Neutrophil (primary cell): ENCODE results near the gene PDE4D.

ENCODE experiments used
- H3K27ac ChIP-seq: fragments of 200-600 bp; sonication (generic); 2 replicates; pipeline ENCODE4 v1.5.1; 2016; ENCODE audit warnings: mild to moderate bottlenecking, moderate library complexity
- H3K27me3 ChIP-seq: fragments of 200-600 bp; sonication (generic); 2 replicates; pipeline ENCODE4 v1.6.0; 2016; ENCODE audit warnings: mild to moderate bottlenecking
- H3K36me3 ChIP-seq: fragments of 200-600 bp; sonication (generic); 2 replicates; pipeline ENCODE4 v1.5.1; 2017
- H3K4me1 ChIP-seq, 2 experiments: fragments of 200-600 bp in 1 of 2; sonication (generic) in 1 of 2; 1 replicate in 1 of 2; 2 replicates in 1 of 2; pipeline versions ENCODE4 v1.5.1 to v1.6.1; 2013 to 2016; ENCODE audit warnings: low read depth in 1 of 2, low read length in 1 of 2, mild to moderate bottlenecking in 1 of 2, moderate library complexity in 1 of 2; ENCODE audit not compliant: control insufficient read depth in 1 of 2, insufficient read depth in 1 of 2
- H3K4me3 ChIP-seq, 2 experiments: fragments of 200-600 bp in 1 of 2; sonication (generic) in 1 of 2; 1 replicate in 1 of 2; 2 replicates in 1 of 2; pipeline ENCODE4 v1.5.1; 2013 to 2016; ENCODE audit warnings: low read depth in 1 of 2, low read length in 1 of 2, mild to moderate bottlenecking in 1 of 2, moderate library complexity in 1 of 2
- H3K9me3 ChIP-seq: fragments of 200-600 bp; sonication (generic); 2 replicates; pipeline ENCODE4 v1.5.1; 2016
- TF ChIP-seq, protein P1 (sequence below): fragments of 200-600 bp; sonication (generic); IDR thresholded peaks from 2 replicates; pipeline ENCODE4 v1.5.1; 2016; ENCODE audit warnings: antibody characterized with exemption

Gene PDE4D

DNA sequence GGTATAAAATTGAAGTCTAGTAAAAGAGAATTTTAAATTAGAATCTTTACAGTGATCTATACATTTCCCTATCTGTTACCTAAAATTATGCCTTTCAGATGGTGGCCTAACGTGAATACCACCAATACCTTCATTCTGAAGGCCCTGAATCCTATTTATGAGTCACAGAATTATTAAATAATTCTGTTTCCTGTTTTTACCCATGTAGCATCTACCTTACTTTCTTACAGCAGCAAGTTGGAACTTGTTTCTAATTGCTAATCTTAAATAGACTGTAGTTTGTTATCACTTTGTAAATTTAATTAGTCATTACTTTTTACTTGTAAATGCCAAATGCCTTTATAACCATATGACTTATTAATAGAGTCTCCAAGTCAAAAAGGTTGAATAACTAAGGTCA lies 135.0 kb downstream of the PDE4D start:
- Histone ChIP-seq H3K36me3 (no peaks in the 10 kb centered on the region), H3K27me3 (no peaks in the 10 kb centered on the region), H3K4me3 (no peak overlapping the region), H3K9me3 (no peaks in the 10 kb centered on the region), H3K27ac (no peak overlapping the region), H3K4me1 (peaks cover 6 to 27% of the 10 kb centered on the region in 2 experiments)
- TF ChIP-seq, protein P1, sequence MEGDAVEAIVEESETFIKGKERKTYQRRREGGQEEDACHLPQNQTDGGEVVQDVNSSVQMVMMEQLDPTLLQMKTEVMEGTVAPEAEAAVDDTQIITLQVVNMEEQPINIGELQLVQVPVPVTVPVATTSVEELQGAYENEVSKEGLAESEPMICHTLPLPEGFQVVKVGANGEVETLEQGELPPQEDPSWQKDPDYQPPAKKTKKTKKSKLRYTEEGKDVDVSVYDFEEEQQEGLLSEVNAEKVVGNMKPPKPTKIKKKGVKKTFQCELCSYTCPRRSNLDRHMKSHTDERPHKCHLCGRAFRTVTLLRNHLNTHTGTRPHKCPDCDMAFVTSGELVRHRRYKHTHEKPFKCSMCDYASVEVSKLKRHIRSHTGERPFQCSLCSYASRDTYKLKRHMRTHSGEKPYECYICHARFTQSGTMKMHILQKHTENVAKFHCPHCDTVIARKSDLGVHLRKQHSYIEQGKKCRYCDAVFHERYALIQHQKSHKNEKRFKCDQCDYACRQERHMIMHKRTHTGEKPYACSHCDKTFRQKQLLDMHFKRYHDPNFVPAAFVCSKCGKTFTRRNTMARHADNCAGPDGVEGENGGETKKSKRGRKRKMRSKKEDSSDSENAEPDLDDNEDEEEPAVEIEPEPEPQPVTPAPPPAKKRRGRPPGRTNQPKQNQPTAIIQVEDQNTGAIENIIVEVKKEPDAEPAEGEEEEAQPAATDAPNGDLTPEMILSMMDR: no peak

DNA sequence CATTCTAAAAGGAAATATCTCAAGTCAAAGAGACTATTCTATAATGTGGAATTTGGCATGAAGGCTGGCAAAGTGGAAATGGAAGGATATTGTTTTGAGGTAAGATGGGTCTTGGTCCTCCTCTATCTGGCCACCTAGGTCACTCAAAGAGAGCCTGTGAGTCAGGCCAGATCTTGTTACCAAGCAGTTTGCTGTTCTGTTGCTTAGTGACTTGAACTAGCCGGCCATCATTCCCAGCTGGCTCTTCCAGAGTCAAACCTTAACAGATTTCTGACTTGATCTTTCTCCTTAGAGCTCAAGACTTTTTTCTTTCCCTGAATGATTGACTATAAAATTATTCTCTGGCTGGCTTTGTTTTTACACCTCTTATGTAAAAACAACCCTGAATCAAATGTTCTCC lies 136.1 kb downstream of the PDE4D start:
- Histone ChIP-seq H3K27me3 (no peaks in the 10 kb centered on the region), H3K9me3 (no peaks in the 10 kb centered on the region), H3K27ac (no peak overlapping the region), H3K4me1 (peaks cover 6 to 27% of the 10 kb centered on the region in 2 experiments), H3K36me3 (no peaks in the 10 kb centered on the region), H3K4me3 (no peak overlapping the region)
- TF ChIP-seq, protein P1: no peak

DNA sequence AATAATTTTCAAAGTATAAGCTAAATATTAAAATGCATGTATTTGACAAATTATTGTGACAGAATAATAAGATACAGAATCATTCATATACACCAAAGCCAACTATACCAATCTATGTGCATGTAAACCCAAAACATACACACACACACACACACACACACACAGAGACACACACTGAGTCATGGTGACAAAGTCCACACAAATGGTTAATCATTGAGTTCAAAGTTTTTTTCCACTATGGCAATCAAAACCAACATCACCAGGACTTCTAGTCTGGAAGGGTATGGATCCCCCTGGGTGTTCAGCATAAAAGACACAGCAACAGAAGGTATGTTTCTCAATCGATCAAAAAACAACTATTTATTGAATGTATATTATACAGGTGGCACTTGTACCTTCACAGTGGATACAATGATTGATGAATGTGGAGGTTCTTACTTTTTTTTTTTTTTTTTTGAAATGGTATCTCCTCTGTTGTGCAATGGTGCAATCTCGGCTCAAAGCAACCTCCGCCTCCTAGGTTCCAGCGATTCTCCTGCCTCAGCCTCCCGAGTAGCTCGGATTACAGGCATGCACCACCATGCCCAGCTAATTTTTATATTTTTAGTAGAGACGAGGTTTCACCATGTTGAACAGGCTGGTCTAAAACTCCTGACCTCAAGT lies 137.0 kb downstream of the PDE4D start:
- H3K27ac ChIP-seq: no peak overlapping the region
- peaks cover 9 to 28% of the 10 kb centered on the region in 2 experiments for H3K4me1 ChIP-seq
- no peaks in the 10 kb centered on the region for H3K36me3 ChIP-seq
- H3K27me3 ChIP-seq: no peaks in the 10 kb centered on the region
- no peaks in the 10 kb centered on the region for H3K9me3 ChIP-seq
- H3K4me3 ChIP-seq: no peak overlapping the region
- TF ChIP-seq, protein P1: no peak

DNA sequence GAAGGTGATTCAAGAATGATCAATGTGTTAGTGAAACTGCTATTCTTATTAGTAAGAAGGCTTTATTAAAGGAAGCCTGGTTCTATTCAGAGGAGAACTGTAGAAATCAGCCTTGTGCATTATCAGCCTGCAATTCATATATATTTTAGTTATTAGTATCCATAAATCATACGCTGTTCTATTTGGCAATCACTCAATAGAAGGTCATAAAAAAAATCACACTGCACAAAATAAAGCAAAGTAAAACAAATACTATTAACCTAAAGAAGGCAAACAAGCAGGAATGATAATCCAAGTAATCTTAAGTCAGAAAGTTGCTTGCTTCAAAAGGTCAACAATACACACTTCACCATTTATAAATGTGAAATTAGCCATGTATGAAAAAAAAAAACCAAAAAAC lies 138.1 kb downstream of the PDE4D start:
- no peaks in the 10 kb centered on the region for H3K36me3 ChIP-seq
- H3K9me3 ChIP-seq: no peaks in the 10 kb centered on the region
- H3K4me1 ChIP-seq: peaks cover 9 to 25% of the 10 kb centered on the region in 2 experiments
- H3K4me3 ChIP-seq: no peak overlapping the region
- TF ChIP-seq, protein P1: no peak
- no peak overlapping the region for H3K27ac ChIP-seq
- H3K27me3 ChIP-seq: no peaks in the 10 kb centered on the region

DNA sequence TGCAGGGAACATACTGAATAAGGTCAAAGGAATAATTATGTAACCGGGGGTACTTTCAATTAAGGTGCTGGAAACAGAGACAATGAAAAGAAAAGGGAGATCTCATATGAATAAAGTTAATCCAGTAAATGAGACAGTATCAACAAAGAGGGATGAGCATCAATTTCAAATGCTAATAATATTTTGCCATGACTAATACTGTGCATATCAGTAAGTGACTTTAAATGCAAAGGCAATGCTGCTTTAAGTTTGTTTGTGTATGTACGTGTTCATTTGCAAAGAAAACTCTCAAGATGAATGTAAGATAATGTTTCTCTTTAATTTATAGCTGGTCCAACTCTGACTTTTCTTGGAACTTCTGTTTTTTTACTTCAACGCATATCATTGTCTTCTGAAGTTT lies 139.9 kb downstream of the PDE4D start:
- H3K36me3 ChIP-seq: no peaks in the 10 kb centered on the region
- no peak overlapping the region for H3K27ac ChIP-seq
- H3K4me1 ChIP-seq: peaks cover 9 to 11% of the 10 kb centered on the region in 2 experiments
- no peaks in the 10 kb centered on the region for H3K27me3 ChIP-seq
- TF ChIP-seq, protein P1: no peak
- no peaks in the 10 kb centered on the region for H3K9me3 ChIP-seq
- no peak overlapping the region for H3K4me3 ChIP-seq
